ENCODE results near the gene ABR. TPM values are rescaled to one million over a fixed set of nuclear protein-coding genes. Genes with fewer than 3 reads are reported as not detected.
A peak's percentile ranks its signal among the peaks of the same experiment; 100 is the strongest.

The ABR gene
- total RNA-seq, 2 donors from 2014 or later, result 79.1 to 80.5 TPM

DNA sequence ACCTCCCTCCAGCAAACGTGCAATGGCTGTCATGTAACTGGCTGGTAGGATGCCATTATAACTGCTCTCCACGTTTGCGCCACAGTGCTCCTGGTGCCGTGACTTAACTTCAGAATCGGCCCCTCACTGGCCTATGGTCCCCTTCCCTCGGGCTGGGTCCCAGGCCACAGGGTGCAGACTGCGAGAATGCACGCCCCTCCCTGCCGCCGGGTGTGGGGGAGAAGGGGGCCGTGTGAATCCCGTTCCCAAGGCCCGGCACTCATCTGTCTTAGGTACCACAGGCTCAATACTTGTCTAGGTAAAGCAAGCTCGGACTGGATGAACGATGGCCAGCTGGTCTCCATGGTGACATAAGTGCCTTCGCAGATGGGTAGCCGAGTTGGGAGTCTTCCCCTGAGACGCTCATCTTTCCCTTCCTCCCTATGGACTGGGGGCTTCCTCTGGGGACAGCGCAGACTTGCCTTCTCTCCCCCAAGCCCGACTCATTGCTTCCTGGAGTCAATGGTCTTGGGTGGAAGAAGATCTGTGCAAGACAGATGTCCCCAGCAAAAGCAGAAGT is 145.1 kb downstream of the ABR start:
- Mint-ChIP-seq H3K4me1 (ENCODE audit: low read depth in 2 of 2) (peaks cover 0 to 13% of the 10 kb centered on the region in 2 donors), H3K27ac (no peak overlapping the region), H3K27me3 (no peaks in the 10 kb centered on the region), H3K4me3 (no peak overlapping the region), H3K36me3 (no peaks in the 10 kb centered on the region), H3K9me3 (no peaks in the 10 kb centered on the region)
- ATAC-seq (no peak), DNase-seq (ENCODE audit: low spot score) (no peak)

DNA sequence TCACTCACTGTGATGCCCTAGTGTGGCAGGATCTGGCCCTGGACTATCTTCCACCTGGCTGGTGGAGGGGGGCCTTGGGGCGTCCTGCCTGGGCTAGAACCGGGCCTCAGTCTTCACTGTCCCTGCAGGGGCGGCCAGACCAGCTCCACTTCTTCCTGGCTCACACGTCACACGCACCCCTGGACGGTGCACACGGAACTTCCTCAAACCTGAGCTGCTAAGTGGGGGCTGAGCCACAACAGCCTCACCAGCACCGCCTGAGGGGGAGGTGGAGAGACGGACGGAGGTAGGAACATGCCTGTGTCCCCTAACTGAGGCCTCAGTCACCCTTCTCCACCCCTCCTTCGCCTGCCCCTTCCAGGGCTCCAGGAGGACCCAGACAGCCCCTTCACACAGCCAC is 146.3 kb downstream of the ABR start:
- no peaks in the 10 kb centered on the region for H3K9me3 Mint-ChIP-seq
- peaks cover 0 to 14% of the 10 kb centered on the region in 2 donors for H3K4me1 Mint-ChIP-seq (ENCODE audit: low read depth in 2 of 2)
- DNase-seq (ENCODE audit: low spot score) (no peak), ATAC-seq (no peak)
- no peaks in the 10 kb centered on the region for H3K27me3 Mint-ChIP-seq
- no peak overlapping the region for H3K4me3 Mint-ChIP-seq
- H3K27ac Mint-ChIP-seq, result no peak overlapping the region
- H3K36me3 Mint-ChIP-seq, result no peaks in the 10 kb centered on the region

DNA sequence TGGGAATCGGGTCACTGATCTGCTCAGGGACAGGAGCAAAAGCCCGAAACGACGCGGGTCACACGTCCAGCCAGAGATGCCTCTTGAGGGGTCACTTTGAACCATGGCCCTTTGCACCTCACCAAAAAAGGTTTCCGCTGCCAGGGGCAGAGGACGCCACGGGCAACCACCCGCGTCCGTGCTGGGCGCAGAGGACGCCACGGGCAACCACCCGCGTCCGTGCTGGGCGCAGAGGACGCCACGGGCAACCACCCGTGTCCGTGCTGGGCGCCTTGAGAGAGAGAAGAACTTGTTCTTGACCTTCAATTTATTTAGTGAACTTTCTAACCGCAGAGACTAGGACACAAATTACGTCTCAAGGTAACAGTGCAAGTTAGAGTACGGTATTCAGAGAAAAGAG is 147.4 kb downstream of the ABR start:
- Mint-ChIP-seq H3K4me3 (no peak overlapping the region), H3K4me1 (ENCODE audit: low read depth in 2 of 2) (peaks cover 0 to 14% of the 10 kb centered on the region in 2 donors), H3K27ac (no peak overlapping the region), H3K27me3 (no peaks in the 10 kb centered on the region), H3K9me3 (no peaks in the 10 kb centered on the region), H3K36me3 (no peaks in the 10 kb centered on the region)
- ATAC-seq (no peak), DNase-seq (ENCODE audit: low spot score) (no peak)

DNA sequence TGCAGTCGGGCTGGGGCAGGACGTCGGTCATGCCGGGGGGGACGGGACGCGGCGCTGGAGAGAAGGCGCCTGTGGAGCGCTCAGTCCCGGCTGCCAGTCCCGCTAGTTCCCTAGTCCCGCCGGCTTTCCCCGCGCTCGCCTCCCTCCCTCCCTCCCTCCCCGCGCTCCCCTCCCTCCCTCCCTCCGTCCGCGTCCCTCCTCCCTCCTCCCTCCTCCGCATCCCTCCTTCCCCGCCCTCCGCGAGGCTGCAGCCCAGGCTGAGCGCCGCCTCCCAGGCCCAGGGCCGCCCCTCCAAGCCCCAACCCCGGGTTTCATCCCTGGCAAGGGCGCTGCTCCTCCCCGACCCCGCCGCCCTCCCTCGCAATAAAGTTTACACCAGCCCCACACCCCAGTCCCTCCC is 148.1 kb downstream of the ABR start:
- Mint-ChIP-seq H3K27ac (no peak overlapping the region), H3K9me3 (no peaks in the 10 kb centered on the region), H3K27me3 (no peaks in the 10 kb centered on the region), H3K4me1 (ENCODE audit: low read depth in 2 of 2) (peaks cover 0 to 12% of the 10 kb centered on the region in 2 donors), H3K4me3 (no peak overlapping the region), H3K36me3 (no peaks in the 10 kb centered on the region)
- DNase-seq (ENCODE audit: low spot score) (no peak), ATAC-seq (no peak)

DNA sequence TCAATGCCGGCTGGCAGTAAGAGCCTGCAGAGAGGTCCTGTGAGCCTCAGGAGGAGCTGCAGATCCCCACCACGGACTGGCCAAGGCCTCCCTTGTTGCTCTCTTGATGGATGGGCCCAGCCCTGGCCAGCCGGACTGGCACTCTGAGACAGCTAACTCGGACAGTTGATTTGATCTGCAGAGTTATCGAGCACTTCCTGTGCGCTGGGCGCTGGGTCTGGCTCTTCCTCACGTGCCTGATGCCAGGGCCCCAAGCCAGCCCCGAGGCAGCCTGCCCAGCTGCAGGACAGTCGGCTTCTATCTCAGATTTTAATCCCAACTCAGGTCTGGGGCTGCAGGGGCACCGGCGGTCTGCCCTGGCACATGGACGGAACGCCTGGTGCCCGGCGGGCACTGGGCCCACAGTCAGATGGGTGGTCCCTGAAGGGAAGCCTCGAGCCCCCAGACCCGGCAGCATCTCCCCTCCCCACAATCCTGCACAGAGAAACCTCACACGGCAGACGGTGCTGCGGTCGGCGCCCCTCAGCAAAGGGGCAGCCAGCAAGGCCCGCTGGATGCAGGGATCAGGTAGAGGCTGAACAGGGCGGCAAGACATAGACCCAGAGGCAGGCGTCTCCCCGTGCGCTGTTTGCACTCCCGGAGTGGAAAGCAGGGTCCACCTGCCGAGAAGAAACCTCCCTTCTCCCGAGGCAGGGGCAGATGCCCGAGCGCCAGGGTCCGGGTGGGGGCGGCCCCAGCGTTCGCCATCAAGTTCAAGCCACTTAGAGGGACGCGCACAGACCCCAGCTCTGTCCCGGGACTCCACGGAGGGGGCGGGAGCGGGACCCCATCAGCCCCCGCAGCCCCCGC is 148.9 kb downstream of the ABR start:
- H3K27ac Mint-ChIP-seq, result no peak overlapping the region
- no peak for DNase-seq (ENCODE audit: low spot score)
- H3K27me3 Mint-ChIP-seq, result no peaks in the 10 kb centered on the region
- H3K4me1 Mint-ChIP-seq (ENCODE audit: low read depth in 2 of 2), result peaks cover 0 to 7% of the 10 kb centered on the region in 2 donors
- H3K4me3 Mint-ChIP-seq, result no peak overlapping the region
- ATAC-seq, result no peak
- no peaks in the 10 kb centered on the region for H3K36me3 Mint-ChIP-seq
- H3K9me3 Mint-ChIP-seq, result no peaks in the 10 kb centered on the region

DNA sequence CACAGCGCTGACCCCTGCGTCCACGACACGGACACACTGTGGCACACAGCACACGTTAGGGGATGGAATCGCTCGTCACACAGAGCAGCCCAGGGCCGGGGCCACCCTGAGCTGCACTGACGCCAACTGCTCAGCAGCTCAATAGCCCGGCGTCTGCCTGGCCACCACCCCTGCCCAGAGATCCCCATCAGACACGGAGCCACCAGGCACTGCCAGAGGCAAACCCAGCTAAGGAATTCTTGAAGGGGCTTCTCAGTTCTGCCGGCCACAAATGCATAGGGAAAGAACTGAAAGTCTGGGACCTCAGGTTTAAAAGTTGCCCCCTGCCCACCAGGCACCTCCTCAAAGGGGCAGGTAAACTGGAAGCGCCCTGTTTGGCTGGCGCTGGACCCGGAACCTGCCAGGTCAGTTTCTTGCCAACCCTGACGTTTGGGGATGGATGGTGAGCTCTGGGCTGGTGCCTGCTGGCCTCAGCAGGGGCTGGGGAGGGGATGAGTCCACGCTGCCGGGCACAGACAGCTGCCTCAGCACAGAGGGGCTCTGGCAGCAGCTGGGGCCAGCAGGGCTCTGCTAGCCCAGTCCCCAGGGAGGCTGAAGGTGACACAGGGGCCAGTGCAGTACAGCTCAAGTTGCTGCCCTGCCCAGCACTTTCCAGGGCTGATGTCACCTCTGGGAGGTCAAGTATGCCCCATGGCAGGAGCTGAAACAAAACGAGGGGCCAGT is 149.7 kb downstream of the ABR start:
- Mint-ChIP-seq H3K4me3 (no peak overlapping the region), H3K9me3 (no peaks in the 10 kb centered on the region), H3K27ac (no peak overlapping the region), H3K27me3 (no peaks in the 10 kb centered on the region), H3K4me1 (ENCODE audit: low read depth in 2 of 2) (peaks cover 0 to 10% of the 10 kb centered on the region in 2 donors), H3K36me3 (no peaks in the 10 kb centered on the region)
- DNase-seq (ENCODE audit: low spot score) (no peak), ATAC-seq (no peak)

DNA sequence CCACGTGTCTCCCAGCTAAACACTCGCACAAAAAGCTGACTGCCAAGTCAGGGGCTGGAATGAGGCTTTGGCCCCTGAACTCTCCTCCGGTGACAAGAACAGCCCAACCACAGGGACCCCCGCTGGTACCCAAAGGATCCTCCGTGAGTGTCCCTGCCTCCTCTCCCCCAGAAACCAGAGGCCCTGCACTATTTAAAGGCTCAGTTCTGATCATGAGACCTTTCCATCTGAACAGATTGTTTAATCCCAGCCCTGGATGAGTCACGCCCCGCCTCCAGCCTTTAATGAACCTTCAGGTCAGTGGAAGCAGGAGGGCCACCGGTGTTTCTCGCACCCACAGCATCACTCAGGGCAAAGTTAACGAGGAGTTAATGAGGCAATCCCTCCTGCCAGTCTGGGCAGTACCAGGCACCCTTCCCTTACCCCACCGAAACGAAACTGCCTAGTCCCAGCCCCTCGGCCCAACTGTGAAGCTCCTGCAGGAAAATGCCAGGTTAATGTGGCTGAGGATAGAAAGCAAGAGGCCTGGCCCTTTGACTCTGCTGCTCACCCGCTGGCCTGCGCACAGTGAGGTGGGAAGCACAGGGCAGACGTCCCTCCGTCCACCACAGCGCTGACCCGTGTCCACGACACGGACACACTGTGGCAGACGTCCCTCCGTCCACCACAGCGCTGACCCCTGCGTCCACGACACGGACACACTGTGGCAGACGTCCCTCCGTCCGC is 150.4 kb downstream of the ABR start:
- H3K9me3 Mint-ChIP-seq, result no peaks in the 10 kb centered on the region
- H3K27me3 Mint-ChIP-seq, result no peaks in the 10 kb centered on the region
- peaks cover 0 to 10% of the 10 kb centered on the region in 2 donors for H3K4me1 Mint-ChIP-seq (ENCODE audit: low read depth in 2 of 2)
- H3K4me3 Mint-ChIP-seq, result no peak overlapping the region
- H3K27ac Mint-ChIP-seq, result no peak overlapping the region
- DNase-seq (ENCODE audit: low spot score), result no peak
- no peaks in the 10 kb centered on the region for H3K36me3 Mint-ChIP-seq
- no peak for ATAC-seq

DNA sequence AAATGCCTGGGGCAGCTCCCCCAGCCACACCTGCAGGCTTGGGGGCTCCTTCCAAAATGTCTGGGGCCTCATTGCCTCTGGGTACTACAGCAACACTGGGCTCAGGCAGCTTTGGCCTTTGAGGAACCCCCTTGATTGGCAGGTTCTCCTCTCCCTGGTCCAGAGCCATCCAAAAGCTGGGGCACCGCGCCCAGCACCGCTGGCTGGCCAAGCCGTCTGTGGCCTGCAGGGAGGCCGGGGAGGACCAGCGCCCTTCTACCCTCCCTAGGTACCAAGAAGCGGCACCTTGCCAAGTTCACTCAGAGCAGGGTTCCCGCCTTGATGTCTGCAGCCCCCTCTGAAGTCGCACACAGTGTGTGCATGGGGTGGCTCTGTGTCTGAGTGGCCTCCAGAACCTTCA is 152.7 kb downstream of the ABR start:
- H3K27me3 Mint-ChIP-seq, result no peaks in the 10 kb centered on the region
- no peak overlapping the region for H3K4me3 Mint-ChIP-seq
- ATAC-seq (no peak), DNase-seq (ENCODE audit: low spot score) (no peak)
- no peaks in the 10 kb centered on the region for H3K36me3 Mint-ChIP-seq
- peaks cover 0 to 7% of the 10 kb centered on the region in 2 donors for H3K4me1 Mint-ChIP-seq (ENCODE audit: low read depth in 2 of 2)
- H3K9me3 Mint-ChIP-seq, result no peaks in the 10 kb centered on the region
- no peak overlapping the region for H3K27ac Mint-ChIP-seq

DNA sequence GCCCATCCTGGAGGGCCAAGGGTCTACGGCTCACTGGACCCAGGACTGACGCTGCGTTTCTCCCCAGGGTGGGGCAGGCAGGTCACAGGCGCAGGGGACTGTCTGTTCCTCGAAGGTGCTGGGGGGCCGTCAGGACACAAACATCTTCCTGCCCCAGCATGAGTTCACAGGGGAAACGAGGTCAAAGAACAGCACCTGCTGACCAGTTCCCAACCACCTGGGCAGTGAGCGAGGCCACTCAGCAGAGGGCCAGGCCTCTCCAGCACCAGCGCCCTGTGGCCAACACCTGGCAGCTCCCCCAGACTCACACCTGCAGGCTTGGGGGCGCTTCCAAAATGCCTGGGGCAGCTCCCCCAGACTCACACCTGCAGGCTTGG is 153.2 kb downstream of the ABR start:
- Mint-ChIP-seq H3K36me3 (no peaks in the 10 kb centered on the region), H3K27ac (no peak overlapping the region), H3K4me3 (no peak overlapping the region), H3K4me1 (ENCODE audit: low read depth in 2 of 2) (peaks cover 0 to 7% of the 10 kb centered on the region in 2 donors), H3K27me3 (no peaks in the 10 kb centered on the region), H3K9me3 (no peaks in the 10 kb centered on the region)
- ATAC-seq, result no peak
- no peak for DNase-seq (ENCODE audit: low spot score)

DNA sequence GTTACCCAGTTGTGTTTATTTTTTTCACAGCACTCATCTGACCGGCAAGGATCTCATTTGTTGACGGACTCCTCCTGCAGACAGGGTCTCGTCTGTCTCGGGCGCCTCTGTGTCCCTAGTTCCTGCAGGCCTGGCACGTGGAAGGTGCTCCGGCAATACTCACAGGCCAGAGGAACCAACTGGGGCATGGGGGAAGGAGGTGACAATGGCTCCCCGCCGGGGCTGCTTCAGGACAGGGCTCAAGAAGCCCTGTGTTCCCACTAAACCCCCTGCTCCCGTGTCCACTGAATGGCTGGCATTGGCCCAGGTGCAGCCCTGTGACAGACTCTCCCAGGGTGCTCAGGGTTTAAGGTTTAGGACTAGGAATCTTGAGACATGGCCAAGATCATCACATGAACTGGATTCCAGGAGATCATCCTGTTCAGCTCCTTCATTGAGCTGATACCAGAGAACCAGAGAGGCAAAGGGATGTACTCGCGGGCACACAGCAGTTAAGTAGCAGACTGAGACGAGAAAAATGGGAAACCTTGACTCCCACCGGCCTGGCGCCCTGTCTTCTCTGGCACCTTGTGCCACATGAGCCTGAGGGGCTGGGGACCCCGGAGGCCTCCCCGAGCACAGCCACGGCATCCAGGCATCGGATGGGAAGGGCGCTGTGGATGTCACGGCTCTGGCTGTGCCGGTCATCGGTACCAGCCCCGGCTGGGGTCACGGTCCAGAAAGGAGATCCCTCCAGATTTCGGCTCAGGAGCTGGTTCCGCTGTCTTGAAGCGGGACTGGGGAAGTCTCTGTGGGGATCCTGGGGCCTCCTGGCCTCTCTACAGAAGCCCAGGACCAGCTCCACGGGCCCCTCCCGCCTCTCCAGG is 153.8 kb downstream of the ABR start:
- Mint-ChIP-seq H3K27ac (peak overlapping the region in 1 of 2 donors; percentile 19), H3K36me3 (no peaks in the 10 kb centered on the region), H3K27me3 (no peaks in the 10 kb centered on the region), H3K4me3 (no peak overlapping the region), H3K4me1 (ENCODE audit: low read depth in 2 of 2) (peaks cover 0 to 7% of the 10 kb centered on the region in 2 donors), H3K9me3 (no peaks in the 10 kb centered on the region)
- ATAC-seq (no peak), DNase-seq (ENCODE audit: low spot score) (no peak)

DNA sequence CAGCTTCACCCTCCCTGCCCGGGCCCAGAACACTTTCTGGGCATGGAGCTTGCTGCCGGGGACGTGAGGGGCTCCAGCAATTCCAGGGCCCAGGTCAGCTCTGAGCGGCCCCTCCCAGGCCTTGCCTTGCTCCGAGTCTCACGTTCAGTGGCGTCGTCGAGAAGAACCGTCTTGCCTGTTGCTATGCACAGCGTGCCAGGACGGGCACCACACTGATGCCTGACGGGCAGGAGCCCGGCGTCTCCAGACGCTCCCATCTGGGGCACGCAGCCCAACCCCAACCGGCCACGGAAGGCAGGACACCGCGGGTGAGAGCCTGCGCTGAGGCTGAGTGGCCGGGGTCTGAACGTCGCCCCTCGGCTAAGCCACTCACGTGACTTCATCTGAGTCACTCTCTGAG is 155.7 kb downstream of the ABR start:
- ATAC-seq (no peak), DNase-seq (ENCODE audit: low spot score) (no peak)
- H3K4me3 Mint-ChIP-seq, result no peak overlapping the region
- H3K27ac Mint-ChIP-seq, result no peak overlapping the region
- H3K27me3 Mint-ChIP-seq, result no peaks in the 10 kb centered on the region
- H3K4me1 Mint-ChIP-seq (ENCODE audit: low read depth in 2 of 2), result peaks cover 0 to 8% of the 10 kb centered on the region in 2 donors
- H3K9me3 Mint-ChIP-seq, result no peaks in the 10 kb centered on the region
- H3K36me3 Mint-ChIP-seq, result no peaks in the 10 kb centered on the region

DNA sequence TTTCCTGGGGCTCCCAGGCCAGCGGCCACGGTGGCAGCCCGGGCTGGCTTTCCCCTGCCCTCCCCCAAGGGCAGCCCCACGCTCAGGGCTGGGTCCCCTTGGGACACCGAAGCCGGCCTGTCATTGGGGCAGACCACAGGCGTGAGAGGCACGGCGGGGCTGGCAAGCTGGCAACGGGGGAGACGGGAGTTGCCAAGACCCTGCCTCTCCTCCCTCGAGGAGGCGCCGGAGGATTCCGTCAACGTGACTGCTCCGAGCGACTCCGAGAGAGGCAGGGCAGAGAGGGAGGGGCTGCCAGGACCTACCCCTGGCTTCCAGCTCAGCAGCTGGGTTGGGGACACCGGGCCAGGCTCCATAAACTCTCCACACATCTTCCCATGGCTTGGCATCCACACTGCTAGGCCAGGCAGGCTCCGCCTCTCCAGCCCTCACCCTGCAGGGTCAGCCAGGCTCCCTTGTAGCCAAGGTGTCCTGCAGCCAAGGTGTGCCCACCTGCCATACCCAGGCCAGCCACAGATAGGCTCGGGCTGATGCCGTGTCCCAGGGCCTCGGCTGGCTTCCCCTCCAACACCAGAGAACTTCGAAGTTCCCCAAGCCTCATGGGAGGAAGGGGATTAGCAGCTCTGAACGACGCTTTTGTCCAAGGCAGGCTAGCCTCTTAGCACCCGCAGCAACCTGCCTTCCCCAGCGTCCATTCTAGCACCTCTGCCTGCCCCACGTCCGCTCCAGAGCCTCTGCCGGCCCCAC is 157.3 kb downstream of the ABR start:
- ATAC-seq, result no peak
- Mint-ChIP-seq H3K27me3 (no peaks in the 10 kb centered on the region), H3K4me1 (ENCODE audit: low read depth in 2 of 2) (peaks cover 0 to 8% of the 10 kb centered on the region in 2 donors), H3K27ac (no peak overlapping the region), H3K4me3 (no peak overlapping the region), H3K9me3 (no peaks in the 10 kb centered on the region), H3K36me3 (no peaks in the 10 kb centered on the region)
- no peak for DNase-seq (ENCODE audit: low spot score)
